Measurements from ENCODE around the gene ROBO3.

- TF ChIP-seq CTCF (IDR thresholded peaks at IDR 0.05): no peak
- TF ChIP-seq POLR2A (IDR thresholded peaks at IDR 0.05): no peak
Observed at GRCh38 chr11:124873951-124874350, 8.7 kb downstream of the ROBO3 start.

Measured in vagina (tissue), 2 donors.